Subcutaneous adipose tissue (tissue), 4 donors: ENCODE data around the gene PXYLP1. TPM values are rescaled to one million over a fixed set of nuclear protein-coding genes. Genes with fewer than 3 reads are reported as not detected.

ENCODE experiments used
- total RNA-seq, 4 donors: library from RNA; depleted of rRNA; stranded (reverse); fragments of >200 nt; gene quantifications; one replicate each; pipeline ENCODE4 v1.1.0, GENCODE V29; 2016
- TF ChIP-seq, protein P1 (sequence below): fragments of 450-650 bp; IDR thresholded peaks from one replicate; pipeline ENCODE4 v1.5.1; 2016; ENCODE audit warnings: low read depth, mild to moderate bottlenecking, control low read depth, antibody characterized with exemption, moderate library complexity

The PXYLP1 gene
- total RNA-seq, 4 donors from 2014 or later = 5.4 to 12.8 (median 9.6) TPM

DNA sequence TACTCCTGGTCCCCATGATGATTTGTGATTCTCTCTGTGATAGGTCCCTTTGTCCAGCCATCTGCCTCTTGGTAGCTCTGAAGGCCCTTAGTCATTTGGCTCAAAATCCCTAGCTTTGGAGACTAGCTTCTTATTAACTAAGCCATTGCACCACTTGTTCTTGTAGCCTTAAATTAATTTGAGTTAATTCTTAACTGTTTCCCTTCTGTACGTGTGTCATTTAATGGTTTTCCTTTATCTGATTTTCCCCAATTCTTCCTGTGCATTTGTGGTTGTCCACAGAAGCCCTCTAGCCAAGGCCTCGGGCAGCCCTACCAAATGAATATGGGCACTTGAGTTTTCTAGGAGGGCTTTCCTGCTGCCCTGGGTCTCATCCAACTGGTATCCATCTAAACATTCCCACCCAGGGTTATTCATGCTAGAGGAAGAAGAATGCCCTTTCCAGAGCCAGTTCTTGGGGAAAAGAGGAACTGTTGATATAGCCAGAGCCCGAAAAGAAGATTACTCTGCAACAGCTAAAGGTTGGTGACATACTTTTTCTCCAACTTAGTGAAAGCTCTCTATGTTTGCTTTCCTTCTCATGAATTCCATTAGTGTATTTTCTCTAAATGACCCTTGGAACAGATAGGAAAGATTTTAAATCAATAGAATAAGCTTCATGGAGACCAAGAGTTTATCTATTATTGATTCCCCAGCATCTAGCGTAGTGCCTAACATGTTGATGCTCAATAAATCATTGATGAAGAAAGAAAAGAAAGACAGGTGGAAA, 92.5 kb downstream of the PXYLP1 start:
- TF ChIP-seq, protein P1, sequence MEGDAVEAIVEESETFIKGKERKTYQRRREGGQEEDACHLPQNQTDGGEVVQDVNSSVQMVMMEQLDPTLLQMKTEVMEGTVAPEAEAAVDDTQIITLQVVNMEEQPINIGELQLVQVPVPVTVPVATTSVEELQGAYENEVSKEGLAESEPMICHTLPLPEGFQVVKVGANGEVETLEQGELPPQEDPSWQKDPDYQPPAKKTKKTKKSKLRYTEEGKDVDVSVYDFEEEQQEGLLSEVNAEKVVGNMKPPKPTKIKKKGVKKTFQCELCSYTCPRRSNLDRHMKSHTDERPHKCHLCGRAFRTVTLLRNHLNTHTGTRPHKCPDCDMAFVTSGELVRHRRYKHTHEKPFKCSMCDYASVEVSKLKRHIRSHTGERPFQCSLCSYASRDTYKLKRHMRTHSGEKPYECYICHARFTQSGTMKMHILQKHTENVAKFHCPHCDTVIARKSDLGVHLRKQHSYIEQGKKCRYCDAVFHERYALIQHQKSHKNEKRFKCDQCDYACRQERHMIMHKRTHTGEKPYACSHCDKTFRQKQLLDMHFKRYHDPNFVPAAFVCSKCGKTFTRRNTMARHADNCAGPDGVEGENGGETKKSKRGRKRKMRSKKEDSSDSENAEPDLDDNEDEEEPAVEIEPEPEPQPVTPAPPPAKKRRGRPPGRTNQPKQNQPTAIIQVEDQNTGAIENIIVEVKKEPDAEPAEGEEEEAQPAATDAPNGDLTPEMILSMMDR = no peak

DNA sequence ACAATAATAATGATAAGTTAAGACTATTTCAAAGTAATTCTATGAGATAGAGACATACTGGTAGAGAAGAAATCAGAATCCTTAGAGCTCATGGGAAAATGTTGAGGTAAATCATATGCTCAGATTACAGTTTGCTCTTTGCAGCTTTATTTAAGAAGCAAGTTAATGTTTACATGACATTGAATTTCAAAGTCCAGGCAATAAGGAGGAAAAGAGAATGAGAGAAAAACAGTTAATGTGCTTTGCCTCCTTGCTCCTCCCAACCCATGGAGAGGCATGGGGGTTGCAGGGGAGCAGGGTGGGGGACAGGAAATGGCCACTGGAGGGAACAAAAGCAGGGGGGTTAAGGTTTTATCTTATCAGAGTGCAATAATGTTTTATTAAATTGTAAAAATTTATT, 94.5 kb downstream of the PXYLP1 start:
- TF ChIP-seq, protein P1 = no peak

DNA sequence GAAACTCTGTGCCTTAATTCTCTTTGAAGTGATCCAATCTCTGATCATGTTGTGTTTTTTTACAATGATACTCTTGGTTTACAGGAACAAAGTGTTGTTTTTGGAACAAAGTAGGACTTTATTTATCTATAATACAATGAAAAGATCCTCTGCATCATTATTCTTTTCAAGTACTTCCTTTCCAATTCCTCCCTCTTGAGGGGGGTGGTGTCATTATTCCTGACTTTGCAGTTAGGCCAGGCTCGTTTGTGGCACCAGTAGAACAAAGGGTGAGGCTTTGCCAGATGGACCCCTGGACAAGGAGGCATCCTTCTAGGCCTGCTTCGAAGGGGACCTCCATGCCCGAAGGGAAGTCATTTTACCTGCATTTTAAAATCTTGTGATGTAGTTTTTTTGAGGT, 95.0 kb downstream of the PXYLP1 start:
- TF ChIP-seq, protein P1 = no peak

- TF ChIP-seq, protein P1 = no peak
Measured at GRCh38 chr3:141328286-141329166, 96.9 kb downstream of the PXYLP1 start.

DNA sequence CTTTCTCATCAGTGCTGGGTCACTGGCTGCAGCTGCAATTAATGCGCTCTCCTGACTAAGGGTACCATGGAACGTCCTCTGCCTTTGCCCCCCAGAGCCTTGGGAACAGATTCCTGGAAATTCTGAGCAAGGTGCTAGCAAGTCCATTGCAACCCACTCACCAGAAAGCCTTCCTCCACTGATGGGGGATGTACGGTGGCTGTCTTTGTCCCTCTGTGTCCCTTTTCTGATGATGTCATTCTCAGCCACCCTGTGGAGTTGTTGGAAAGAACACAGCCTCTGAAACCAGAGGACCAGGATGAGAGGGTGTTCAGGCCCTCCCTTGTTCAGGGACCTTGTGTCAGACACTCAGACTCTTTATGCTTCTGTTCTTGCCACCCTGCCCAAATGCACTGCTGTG, 98.6 kb downstream of the PXYLP1 start:
- TF ChIP-seq, protein P1 = no peak

DNA sequence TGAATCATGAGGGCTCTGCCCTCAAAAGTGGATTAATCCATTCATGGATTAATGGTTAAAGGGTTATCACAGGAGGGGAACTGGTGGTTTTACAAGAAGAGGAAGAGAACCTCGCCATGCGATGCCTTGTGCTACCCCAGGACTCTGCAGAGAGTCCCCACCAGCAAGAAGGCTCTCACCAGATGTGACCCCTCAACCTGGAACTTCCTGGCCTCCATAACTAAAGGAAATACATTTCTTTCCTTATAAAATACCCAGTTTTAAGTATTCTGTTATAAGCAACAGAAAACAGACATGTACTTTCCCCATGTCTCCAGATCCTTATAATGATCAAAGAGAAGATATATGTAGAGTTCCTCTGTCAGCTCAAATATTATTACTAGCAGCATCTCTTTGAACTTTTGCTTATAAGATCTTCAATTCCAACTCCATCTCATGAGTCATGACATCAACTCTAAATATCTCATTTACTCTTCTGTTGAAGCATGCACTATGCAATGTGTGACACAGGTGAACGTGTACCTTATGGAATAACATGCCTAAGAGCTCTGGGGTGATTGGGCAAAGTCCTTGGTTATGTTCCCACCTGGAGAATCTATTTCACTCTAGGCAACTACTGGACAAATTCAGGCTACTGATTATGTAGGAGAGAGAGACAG, 99.2 kb downstream of the PXYLP1 start:
- TF ChIP-seq, protein P1 = no peak
